T follicular helper cell (primary cell): ENCODE results near the gene MXRA8.

Experiments used
- DNase-seq: peaks from one replicate; pipeline ENCODE4 v3.0.0-alpha.2; 2020; ENCODE audit warnings: low read depth

The MXRA8 gene

GRCh38 chr1:1366699-1367066 lies 8.3 kb upstream of the MXRA8 start:
- no peak for DNase-seq

GRCh38 chr1:1365875-1366698 lies 7.7 kb upstream of the MXRA8 start:
- no peak for DNase-seq

- DNase-seq = no peak
These were observed 5.9 kb upstream of the MXRA8 start for GRCh38 chr1:1364266-1364665.

GRCh38 chr1:1361982-1362423 lies 3.6 kb upstream of the MXRA8 start:
- no peak for DNase-seq

GRCh38 chr1:1361233-1361981 lies 3.1 kb upstream of the MXRA8 start:
- no peak for DNase-seq

- no peak for DNase-seq
These were observed 2.3 kb upstream of the MXRA8 start for GRCh38 chr1:1360506-1361169.

- no peak for DNase-seq
These were observed 1.5 kb upstream of the MXRA8 start for GRCh38 chr1:1359664-1360468.

GRCh38 chr1:1359308-1359663 lies 931 bp upstream of the MXRA8 start:
- no peak for DNase-seq

GRCh38 chr1:1357871-1358432 lies 403 bp downstream of the MXRA8 start:
- DNase-seq = no peak

GRCh38 chr1:1356796-1357401 lies 1.5 kb downstream of the MXRA8 start:
- no peak for DNase-seq

- DNase-seq = no peak
These were observed 2.1 kb downstream of the MXRA8 start for GRCh38 chr1:1356166-1356795.

- no peak for DNase-seq
These were observed 2.9 kb downstream of the MXRA8 start for GRCh38 chr1:1355416-1355815.

- DNase-seq = no peak
These were observed 3.8 kb downstream of the MXRA8 start for GRCh38 chr1:1354271-1355247.

- DNase-seq = no peak
These were observed 4.8 kb downstream of the MXRA8 start for GRCh38 chr1:1353389-1354151.

- no peak for DNase-seq
These were observed 5.5 kb downstream of the MXRA8 start for GRCh38 chr1:1352786-1353388.

- DNase-seq = no peak
These were observed 6.6 kb downstream of the MXRA8 start for GRCh38 chr1:1351511-1352427.
